Left renal pelvis (tissue), 4 donors: ENCODE data around the gene PLEKHA8. TPM values are rescaled to one million over a fixed set of nuclear protein-coding genes. Genes with fewer than 3 reads are reported as not detected.

Experiments used
- polyA plus RNA-seq, 4 donors: library from polyadenylated mRNA; unstranded; fragments of 120-200 nt; gene quantifications; one replicate each; pipeline ENCODE4 v1.2.1, GENCODE V29; 2013; ENCODE audit not compliant: insufficient read length in 4 of 4

PLEKHA8 gene
- polyA plus RNA-seq, 4 donors, result 17.8 to 19.1 (median 18.7) TPM

Other genes with a start within 250 kb of the PLEKHA8 start
- gene WIPF3, start 221.9 kb upstream of the PLEKHA8 start, polyA plus RNA-seq, result 1 to 10 TPM; 2.5 to 5.7 (median 5.0) TPM
- gene SCRN1, start 38.6 kb upstream of the PLEKHA8 start, polyA plus RNA-seq, result 10 to 100 TPM; 57.3 to 70.8 (median 63.4) TPM
- gene FKBP14, start 1.7 kb upstream of the PLEKHA8 start, polyA plus RNA-seq, result 10 to 100 TPM; 20.6 to 57.5 (median 24.6) TPM
- gene MTURN, start 106.6 kb downstream of the PLEKHA8 start, polyA plus RNA-seq, result 10 to 100 TPM; 39.2 to 96.2 (median 82.7) TPM